Measurements from ENCODE around the gene MOB2. TPM values are rescaled to one million over a fixed set of nuclear protein-coding genes. Genes with fewer than 3 reads are reported as not detected.

MOB2 gene
- polyA plus RNA-seq, 3 donors, result 22.1 to 44.1 (median 22.5) TPM

DNA sequence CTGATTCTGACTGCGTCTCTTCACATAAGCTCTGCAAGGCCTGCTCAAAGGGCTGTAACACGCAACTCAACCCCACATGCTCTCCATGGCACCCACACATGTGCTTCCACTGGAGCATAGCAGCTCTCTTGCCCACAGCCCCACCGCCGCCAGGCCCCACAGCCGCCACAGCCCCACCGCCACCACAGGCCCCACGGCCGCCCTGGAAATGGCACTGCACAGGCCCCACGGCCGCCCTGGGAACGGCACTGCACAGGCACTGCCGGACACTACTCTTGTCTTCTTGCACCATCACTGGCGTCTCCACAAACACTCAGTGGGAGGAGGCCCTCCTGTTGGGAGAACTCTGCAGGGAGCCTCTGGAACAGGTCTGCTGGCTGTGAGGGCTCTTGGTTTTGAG lies 8.6 kb downstream of the MOB2 start:
- no peak overlapping the region for H3K27ac Mint-ChIP-seq
- Histone ChIP-seq H3K27me3 (ENCODE audit: control insufficient read depth in 2 of 2, insufficient read depth in 2 of 2, low read length in 2 of 2) (no peaks in the 10 kb centered on the region), H3K4me3 (replicated peaks in 1 of 3; ENCODE audit: low read depth in 2 of 3, low read length in 3 of 3) (no peak overlapping the region), H3K79me2 (ENCODE audit: insufficient read depth, low read length) (no peaks in the 10 kb centered on the region), H3K36me3 (replicated peaks in 1 of 2; ENCODE audit: control insufficient read depth in 1 of 2, insufficient read depth in 2 of 2, low read length in 2 of 2) (peaks cover 52 to 78% of the 10 kb centered on the region in 2 donors), H4K20me1 (ENCODE audit: insufficient read depth, low read length) (peaks cover 61% of the 10 kb centered on the region), H3K9ac (ENCODE audit: insufficient read depth, low read length, poor library complexity, severe bottlenecking) (no peak overlapping the region), H3K4me1 (ENCODE audit: control insufficient read depth in 1 of 2, insufficient read depth in 2 of 2, low read length in 2 of 2) (peaks cover 13 to 15% of the 10 kb centered on the region in 2 donors), H3K9me3 (replicated peaks in 1 of 2; ENCODE audit: control insufficient read depth in 1 of 2, insufficient read depth in 1 of 2, low read length in 2 of 2) (no peaks in the 10 kb centered on the region), H3K27ac (ENCODE audit: low read depth in 1 of 2, low read length in 2 of 2) (no peak overlapping the region), H2AFZ (ENCODE audit: insufficient read depth, low read depth, low read length, poor library complexity, severe bottlenecking) (no peak overlapping the region), H3K4me2 (replicated peaks; ENCODE audit: extremely low read depth, low read length, poor library complexity, severe bottlenecking) (no peak overlapping the region)
- H3K4me3 Mint-ChIP-seq, result no peak overlapping the region
- H3K36me3 Mint-ChIP-seq, result peaks cover 72 to 80% of the 10 kb centered on the region in 2 donors
- 97% methylated on average over 7 of the region's 13 CpGs for WGBS (ENCODE audit: insufficient coverage)
- intact Hi-C loops (cut with micrococcal nuclease), result no loop called here
- DNase-seq, result no peak
- no peaks in the 10 kb centered on the region for H3K27me3 Mint-ChIP-seq (ENCODE audit: low read depth in 3 of 3)
- peaks cover 12% of the 10 kb centered on the region for H3K4me1 Mint-ChIP-seq
- H3K9me3 Mint-ChIP-seq, result no peaks in the 10 kb centered on the region
- TF ChIP-seq, protein P1, sequence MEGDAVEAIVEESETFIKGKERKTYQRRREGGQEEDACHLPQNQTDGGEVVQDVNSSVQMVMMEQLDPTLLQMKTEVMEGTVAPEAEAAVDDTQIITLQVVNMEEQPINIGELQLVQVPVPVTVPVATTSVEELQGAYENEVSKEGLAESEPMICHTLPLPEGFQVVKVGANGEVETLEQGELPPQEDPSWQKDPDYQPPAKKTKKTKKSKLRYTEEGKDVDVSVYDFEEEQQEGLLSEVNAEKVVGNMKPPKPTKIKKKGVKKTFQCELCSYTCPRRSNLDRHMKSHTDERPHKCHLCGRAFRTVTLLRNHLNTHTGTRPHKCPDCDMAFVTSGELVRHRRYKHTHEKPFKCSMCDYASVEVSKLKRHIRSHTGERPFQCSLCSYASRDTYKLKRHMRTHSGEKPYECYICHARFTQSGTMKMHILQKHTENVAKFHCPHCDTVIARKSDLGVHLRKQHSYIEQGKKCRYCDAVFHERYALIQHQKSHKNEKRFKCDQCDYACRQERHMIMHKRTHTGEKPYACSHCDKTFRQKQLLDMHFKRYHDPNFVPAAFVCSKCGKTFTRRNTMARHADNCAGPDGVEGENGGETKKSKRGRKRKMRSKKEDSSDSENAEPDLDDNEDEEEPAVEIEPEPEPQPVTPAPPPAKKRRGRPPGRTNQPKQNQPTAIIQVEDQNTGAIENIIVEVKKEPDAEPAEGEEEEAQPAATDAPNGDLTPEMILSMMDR (IDR thresholded peaks at IDR 0.05), result no peak

DNA sequence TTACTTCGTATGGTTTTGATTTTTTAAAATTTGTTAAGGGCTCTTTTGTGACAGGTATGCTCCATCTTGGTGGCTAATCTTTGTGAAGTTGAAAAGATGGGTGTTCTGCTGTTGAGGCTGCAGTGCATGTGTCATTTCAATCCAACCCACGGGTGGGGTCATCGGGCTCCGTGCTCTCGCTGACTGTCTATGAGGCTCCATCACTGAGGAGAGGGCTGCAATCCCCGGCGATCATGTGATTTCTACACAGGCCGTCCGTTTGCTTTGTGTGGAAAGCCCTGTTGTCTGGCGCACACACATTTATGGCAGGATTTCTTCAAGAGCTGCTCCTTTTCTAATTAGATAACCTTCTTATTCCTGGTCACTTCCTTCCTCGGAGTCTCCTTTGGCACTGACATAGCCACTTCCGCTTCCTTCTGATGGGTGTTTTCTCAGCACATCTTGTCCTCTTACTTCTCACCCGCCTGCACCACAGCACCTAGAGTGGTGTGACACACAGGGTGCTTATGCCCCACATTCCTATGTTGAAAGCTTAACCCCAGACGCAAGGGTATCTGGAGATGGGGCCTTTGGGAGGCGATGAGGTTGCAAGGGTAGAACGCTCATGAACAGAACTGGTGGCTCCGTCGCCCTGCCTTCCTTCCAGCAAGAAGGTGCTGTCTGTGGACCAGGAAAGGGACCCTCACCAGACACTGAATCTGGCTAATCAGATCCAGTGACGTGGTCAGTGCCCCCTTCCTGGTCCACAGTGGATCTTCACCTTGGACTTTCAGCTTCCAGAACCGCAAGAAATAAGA lies 9.4 kb downstream of the MOB2 start:
- Mint-ChIP-seq H3K9me3 (no peaks in the 10 kb centered on the region), H3K27me3 (ENCODE audit: low read depth in 3 of 3) (no peaks in the 10 kb centered on the region), H3K4me3 (no peak overlapping the region), H3K27ac (peak overlapping the region in 2 of 7 donors; percentile 14 to 57), H3K36me3 (peaks cover 72 to 76% of the 10 kb centered on the region in 2 donors), H3K4me1 (peaks cover 12% of the 10 kb centered on the region)
- H3K4me3 ChIP-seq (replicated peaks in 1 of 3; ENCODE audit: low read depth in 2 of 3, low read length in 3 of 3), result no peak overlapping the region
- no peaks in the 10 kb centered on the region for H3K27me3 ChIP-seq (ENCODE audit: control insufficient read depth in 2 of 2, insufficient read depth in 2 of 2, low read length in 2 of 2)
- H3K4me1 ChIP-seq (ENCODE audit: control insufficient read depth in 1 of 2, insufficient read depth in 2 of 2, low read length in 2 of 2), result peaks cover 13 to 15% of the 10 kb centered on the region in 2 donors
- no peak overlapping the region for H3K27ac ChIP-seq (ENCODE audit: low read depth in 1 of 2, low read length in 2 of 2)
- DNase-seq, result no peak
- intact Hi-C loops (cut with micrococcal nuclease), result no loop called here
- no peak overlapping the region for H3K9ac ChIP-seq (ENCODE audit: insufficient read depth, low read length, poor library complexity, severe bottlenecking)
- peaks cover 52% of the 10 kb centered on the region for H4K20me1 ChIP-seq (ENCODE audit: insufficient read depth, low read length)
- H3K9me3 ChIP-seq (replicated peaks in 1 of 2; ENCODE audit: control insufficient read depth in 1 of 2, insufficient read depth in 1 of 2, low read length in 2 of 2), result no peaks in the 10 kb centered on the region
- peaks cover 56 to 85% of the 10 kb centered on the region in 2 donors for H3K36me3 ChIP-seq (replicated peaks in 1 of 2; ENCODE audit: control insufficient read depth in 1 of 2, insufficient read depth in 2 of 2, low read length in 2 of 2)
- WGBS (ENCODE audit: insufficient coverage), result 92% methylated on average over 14 of the region's 20 CpGs
- H3K79me2 ChIP-seq (ENCODE audit: insufficient read depth, low read length), result no peaks in the 10 kb centered on the region
- no peak overlapping the region for H2AFZ ChIP-seq (ENCODE audit: insufficient read depth, low read depth, low read length, poor library complexity, severe bottlenecking)
- TF ChIP-seq, protein P1 (IDR thresholded peaks at IDR 0.05), result no peak
- H3K4me2 ChIP-seq (replicated peaks; ENCODE audit: extremely low read depth, low read length, poor library complexity, severe bottlenecking), result no peak overlapping the region

Data from CD14-positive monocyte (primary cell).